ENCODE results near the gene FBLN1.

DNA sequence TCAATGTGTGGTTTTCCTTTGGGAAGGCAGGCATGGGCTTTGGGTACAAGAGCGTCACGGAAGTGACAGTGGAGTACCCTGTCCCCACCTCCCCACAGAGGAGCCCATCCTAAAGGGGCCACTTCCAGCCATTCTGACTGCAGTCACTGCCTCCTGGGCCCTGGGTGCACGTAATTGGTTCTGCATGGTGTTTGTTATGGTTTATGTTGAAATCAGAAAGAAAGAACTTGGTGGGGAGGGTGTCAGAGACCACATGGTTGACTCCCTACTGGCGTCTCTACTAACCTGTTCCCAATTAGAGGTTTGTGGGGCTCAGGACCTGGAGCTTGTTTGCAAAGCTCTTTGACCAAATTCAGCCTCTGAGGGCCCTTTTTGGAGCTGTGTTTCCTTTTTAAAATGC lies 48.4 kb upstream of the FBLN1 start:
- TF ChIP-seq, protein P1, sequence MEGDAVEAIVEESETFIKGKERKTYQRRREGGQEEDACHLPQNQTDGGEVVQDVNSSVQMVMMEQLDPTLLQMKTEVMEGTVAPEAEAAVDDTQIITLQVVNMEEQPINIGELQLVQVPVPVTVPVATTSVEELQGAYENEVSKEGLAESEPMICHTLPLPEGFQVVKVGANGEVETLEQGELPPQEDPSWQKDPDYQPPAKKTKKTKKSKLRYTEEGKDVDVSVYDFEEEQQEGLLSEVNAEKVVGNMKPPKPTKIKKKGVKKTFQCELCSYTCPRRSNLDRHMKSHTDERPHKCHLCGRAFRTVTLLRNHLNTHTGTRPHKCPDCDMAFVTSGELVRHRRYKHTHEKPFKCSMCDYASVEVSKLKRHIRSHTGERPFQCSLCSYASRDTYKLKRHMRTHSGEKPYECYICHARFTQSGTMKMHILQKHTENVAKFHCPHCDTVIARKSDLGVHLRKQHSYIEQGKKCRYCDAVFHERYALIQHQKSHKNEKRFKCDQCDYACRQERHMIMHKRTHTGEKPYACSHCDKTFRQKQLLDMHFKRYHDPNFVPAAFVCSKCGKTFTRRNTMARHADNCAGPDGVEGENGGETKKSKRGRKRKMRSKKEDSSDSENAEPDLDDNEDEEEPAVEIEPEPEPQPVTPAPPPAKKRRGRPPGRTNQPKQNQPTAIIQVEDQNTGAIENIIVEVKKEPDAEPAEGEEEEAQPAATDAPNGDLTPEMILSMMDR (IDR thresholded peaks at IDR 0.05) = no peak
- TF ChIP-seq POLR2A (IDR thresholded peaks at IDR 0.05) = no peak
